GM12878 (cell line): ENCODE data around the gene CFAP65. TPM values are rescaled to one million over a fixed set of nuclear protein-coding genes. Genes with fewer than 3 reads are reported as not detected.

Experiments
- CTCF ChIP-seq, 3 experiments: IDR thresholded peaks in 2 of 3; conservative IDR thresholded peaks in 1 of 3; 2 replicates each; pipeline ENCODE4 v1.5.1; 2011; ENCODE audit warnings: low read depth in 3 of 3, low read length in 3 of 3, mild to moderate bottlenecking in 3 of 3, control low read depth in 2 of 3, moderate library complexity in 2 of 3, inconsistent platforms in 1 of 3, mixed read lengths in 1 of 3; ENCODE audit not compliant: control insufficient read depth in 2 of 3, insufficient read depth in 1 of 3; ENCODE audit errors: extremely low read depth in 1 of 3
- EZH2 ChIP-seq: IDR thresholded peaks from 2 replicates; pipeline ENCODE4 v1.6.1; 2012; ENCODE audit warnings: low read depth, mild to moderate bottlenecking, control low read depth, inconsistent platforms, low read length, borderline replicate concordance; ENCODE audit not compliant: control insufficient read depth
- IKZF1 ChIP-seq: fragments of 450-650 bp; conservative IDR thresholded peaks from 2 replicates; pipeline ENCODE4 v1.6.1; 2017; ENCODE audit warnings: antibody characterized with exemption, mild to moderate bottlenecking
- IRF4 ChIP-seq: IDR thresholded peaks from 2 replicates; pipeline ENCODE4 v1.6.1; 2011; ENCODE audit warnings: low read depth, low read length
- RUNX3 ChIP-seq: IDR thresholded peaks from 2 replicates; pipeline ENCODE4 v1.6.1; 2012; ENCODE audit warnings: low read length, inconsistent platforms
- SMC3 ChIP-seq: IDR thresholded peaks from 2 replicates; pipeline ENCODE4 v1.6.1; 2011; ENCODE audit warnings: low read length, improper control_type of control experiment, borderline replicate concordance
- USF2 ChIP-seq: IDR thresholded peaks from 2 replicates; pipeline ENCODE4 v1.6.1; 2011; ENCODE audit warnings: low read depth, low read length, improper control_type of control experiment, borderline replicate concordance
- polyA plus RNA-seq, 11 experiments: library from polyadenylated mRNA; depleted of rRNA in 4 of 11; unstranded in 6 of 11; stranded (reverse) in 5 of 11; fragments of >200 nt; fragmentation: Nextera tagmentation in 4 of 11; fragmentation: Illumina TruSeq in 1 of 11; extraction: Ambion mirVana in 4 of 11; extraction: Trizol in 1 of 11; gene quantifications; 1 replicate in 1 of 11; 2 replicates in 10 of 11; pipeline versions ENCODE4 v1.2.1 to v1.2.3, GENCODE V29; 2011 to 2016; ENCODE audit warnings: inconsistent platforms in 2 of 11, missing spikeins in 2 of 11, low read depth in 1 of 11
- total RNA-seq, 4 experiments: library from RNA; depleted of rRNA in 3 of 4; stranded (reverse); fragments of >200 nt in 3 of 4; fragmentation: Illumina TruSeq in 1 of 4; extraction: Trizol in 1 of 4; gene quantifications; 2 replicates each; pipeline versions ENCODE4 v1.2.1 to v1.2.3, GENCODE V29; 2013 to 2021

Gene CFAP65
- total and polyA plus RNA-seq, 10 of the 15 experiments (the other 5 are each of a cell fraction or from before 2014, with no cell fraction given) = not detected

GRCh38 chr2:218979846-218980734, 61.2 kb downstream of the CFAP65 start (continued):
- TF ChIP-seq USF2 = no peak
- peak; percentile 45 for TF ChIP-seq SMC3
- peak; percentile 63 for TF ChIP-seq IKZF1
- no peak for TF ChIP-seq EZH2
- TF ChIP-seq IRF4 = no peak
- peak; percentile 86 for TF ChIP-seq RUNX3
- TF ChIP-seq CTCF (IDR thresholded peaks at IDR 0.05 in 2 of 3, conservative IDR thresholded peaks at IDR 0.05 in 1 of 3; ENCODE audit: control insufficient read depth in 2 of 3, extremely low read depth in 1 of 3, insufficient read depth in 1 of 3, low read depth in 3 of 3, low read length in 3 of 3) = peak; percentile 87 to 93 (median 88)
